K562 (cell line): ENCODE results near the gene C1RL. TPM values are rescaled to one million over a fixed set of nuclear protein-coding genes. Genes with fewer than 3 reads are reported as not detected.

ENCODE experiments used
- ATAC-seq: fragments of 200-7000 bp; cut with Tn5 transposase; 3 replicates; pipeline ENCODE4 v1.9.1; 2020; ENCODE audit warnings: moderate library complexity
- BruUV-seq: library from RNA; stranded (reverse); fragments of 400-500 nt; replicated peaks from 2 replicates; lab custom pipeline; 2021; lab: Mats Ljungman, UMichigan
- CTCF ChIA-PET: fragments of 300-600 bp; formaldehyde crosslinking; extraction: SDS; loops from one replicate; lab custom pipeline; 2021; ENCODE audit warnings: low intra/inter-chr PET ratio; lab: Yijun Ruan, JAX
- POLR2A ChIA-PET: fragments of 300-600, 350-650 bp; sonication (Branson Sonifier 250); formaldehyde crosslinking; extraction: SDS; loops from one replicate; lab custom pipeline; 2021; ENCODE audit warnings: antibody characterized with exemption, inconsistent platforms; lab: Yijun Ruan, JAX
- DNase-seq, 4 experiments: peaks; one replicate each; pipeline versions ENCODE4 v3.0.0 to v3.0.0-alpha.2; 2011 to 2018; ENCODE audit warnings: low spot score in 3 of 4, mixed read lengths in 3 of 4; ENCODE audit errors: extremely low read depth in 1 of 4
- FAIRE-seq: peaks from 2 replicates; lab custom pipeline; 2011; peaks lifted over from hg19 to GRCh38; lab: Jason Lieb, UNC
- H2AFZ ChIP-seq: 2 replicates; pipeline ENCODE4 v1.6.0; 2011; ENCODE audit warnings: low read depth, low read length, control low read depth, inconsistent platforms
- H3K27ac ChIP-seq: fragments of 200-600 bp; 3 replicates; pipeline ENCODE4 v1.8.0; 2011; ENCODE audit warnings: low read depth, mild to moderate bottlenecking, control low read depth, inconsistent platforms, low read length, moderate library complexity, mixed read lengths; ENCODE audit errors: extremely low read depth
- H3K27me3 ChIP-seq, 2 experiments: fragments of 300-600 bp in 1 of 2; 2 replicates in 1 of 2; 3 replicates in 1 of 2; pipeline versions ENCODE4 v1.6.0 to v1.8.0; 2011; ENCODE audit warnings: inconsistent platforms in 2 of 2, low read length in 2 of 2, mild to moderate bottlenecking in 1 of 2, mixed read lengths in 1 of 2, moderate library complexity in 1 of 2; ENCODE audit not compliant: control insufficient read depth in 2 of 2, insufficient read depth in 2 of 2
- H3K36me3 ChIP-seq: fragments of 300-600 bp; 3 replicates; pipeline ENCODE4 v1.8.0; 2011; ENCODE audit warnings: mild to moderate bottlenecking, low read length, inconsistent platforms; ENCODE audit not compliant: control insufficient read depth, insufficient read depth
- H3K4me1 ChIP-seq, 2 experiments: fragments of 200-600 bp in 1 of 2; replicated peaks in 1 of 2; 2 replicates in 1 of 2; 3 replicates in 1 of 2; pipeline versions ENCODE4 v1.5.1 to v1.8.0; 2011; ENCODE audit warnings: inconsistent platforms in 2 of 2, low read length in 2 of 2, mild to moderate bottlenecking in 1 of 2, mixed read lengths in 1 of 2, moderate library complexity in 1 of 2; ENCODE audit not compliant: control insufficient read depth in 2 of 2, insufficient read depth in 2 of 2
- H3K4me2 ChIP-seq: 2 replicates; pipeline ENCODE4 v1.6.1; 2011; ENCODE audit warnings: low read length, control low read depth, inconsistent platforms, mixed read lengths; ENCODE audit not compliant: insufficient read depth
- H3K4me3 ChIP-seq: fragments of 200-600 bp; sonication (generic), shearing (Covaris generic); 2 replicates; pipeline ENCODE4 v1.5.1; 2016; ENCODE audit warnings: control low read depth, inconsistent platforms
- H3K79me2 ChIP-seq: fragments of 200-600 bp; 3 replicates; pipeline ENCODE4 v1.8.0; 2011; ENCODE audit warnings: low read length, inconsistent platforms; ENCODE audit not compliant: control insufficient read depth, insufficient read depth
- H3K9ac ChIP-seq, 2 experiments: 2 replicates each; pipeline versions ENCODE4 v1.6.0 to v1.6.1; 2011; ENCODE audit warnings: low read depth in 2 of 2, low read length in 2 of 2, control low read depth in 1 of 2, inconsistent platforms in 1 of 2, mild to moderate bottlenecking in 1 of 2, mixed read lengths in 1 of 2; ENCODE audit not compliant: insufficient read depth in 1 of 2
- H3K9me1 ChIP-seq: one replicate; pipeline ENCODE4 v1.6.0; 2011; ENCODE audit warnings: inconsistent platforms, mild to moderate bottlenecking, low read length, moderate library complexity; ENCODE audit not compliant: control insufficient read depth, insufficient read depth
- H3K9me3 ChIP-seq: replicated peaks from 2 replicates; pipeline ENCODE4 v1.5.1; 2011; ENCODE audit warnings: low read depth, low read length, inconsistent platforms; ENCODE audit not compliant: control insufficient read depth, insufficient read depth
- H4K20me1 ChIP-seq: replicated peaks from 2 replicates; pipeline ENCODE4 v1.6.1; 2011; ENCODE audit warnings: low read length, inconsistent platforms, mixed read lengths; ENCODE audit not compliant: control insufficient read depth, insufficient read depth
- BHLHE40 ChIP-seq: IDR thresholded peaks from 2 replicates; pipeline ENCODE4 v1.6.1; 2011; ENCODE audit warnings: low read length, improper control_type of control experiment
- BMI1 ChIP-seq: fragments of 150-350 bp; IDR thresholded peaks from 2 replicates; pipeline ENCODE4 v1.6.1; 2014; ENCODE audit warnings: low read length
- CBFA2T3 ChIP-seq: fragments of 450-650 bp; IDR thresholded peaks from 2 replicates; pipeline ENCODE4 v1.6.1; 2017
- CHD1 ChIP-seq: fragments of 200-600 bp; sonication (generic); IDR thresholded peaks from one replicate; pipeline ENCODE4 v1.6.1; 2012; ENCODE audit warnings: mild to moderate bottlenecking, moderate library complexity, low read length, inconsistent platforms
- DMBX1 ChIP-seq: fragments of 250-450 bp; sonication (Bioruptor Pico); IDR thresholded peaks from 2 replicates; pipeline ENCODE4 v1.8.0; 2022; ENCODE audit warnings: inconsistent platforms, mild to moderate bottlenecking, moderate library complexity, borderline replicate concordance
- HDAC6 ChIP-seq: IDR thresholded peaks from 2 replicates; pipeline ENCODE4 v1.6.1; 2012; ENCODE audit warnings: low read depth, mild to moderate bottlenecking, control low read depth, inconsistent platforms, low read length, moderate library complexity
- HIVEP1 ChIP-seq: fragments of 250-450 bp; sonication (Bioruptor Pico); IDR thresholded peaks from 2 replicates; pipeline ENCODE4 v1.4.0; 2020; ENCODE audit warnings: mild to moderate bottlenecking
- KLF16 ChIP-seq: IDR thresholded peaks from 2 replicates; pipeline ENCODE4 v1.6.1; 2016; ENCODE audit warnings: antibody characterized with exemption
- LCOR ChIP-seq: sonication (generic); formaldehyde crosslinking; IDR thresholded peaks from 2 replicates; pipeline ENCODE4 v1.8.0; 2022; ENCODE audit warnings: mild to moderate bottlenecking, missing genetic modification reagents
- MTA3 ChIP-seq: fragments of 450-650 bp; formaldehyde crosslinking; IDR thresholded peaks from 2 replicates; pipeline ENCODE4 v1.6.1; 2017; ENCODE audit warnings: mild to moderate bottlenecking, borderline replicate concordance
- NFYB ChIP-seq: IDR thresholded peaks from 2 replicates; pipeline ENCODE4 v1.6.1; 2011; ENCODE audit warnings: mild to moderate bottlenecking, moderate library complexity; ENCODE audit not compliant: insufficient read length; ENCODE audit errors: extremely low read depth
- NR4A1 ChIP-seq, 2 experiments: fragments of 250-450 bp in 1 of 2; fragments of 450-650 bp in 1 of 2; sonication (Bioruptor Pico) in 1 of 2; IDR thresholded peaks; 2 replicates each; pipeline versions ENCODE4 v1.4.0 to v1.6.1; 2016 to 2020; ENCODE audit warnings: mild to moderate bottlenecking in 2 of 2, missing compliant biosample characterization in 1 of 2, missing genetic modification characterization in 1 of 2, moderate library complexity in 1 of 2
- RBM17 ChIP-seq: fragments of 200-400 bp; formaldehyde crosslinking; IDR thresholded peaks from 2 replicates; pipeline ENCODE4 v1.6.1; 2017; ENCODE audit warnings: low read depth, mild to moderate bottlenecking, low read length, borderline replicate concordance
- RNF2 ChIP-seq: sonication (generic); IDR thresholded peaks from 2 replicates; pipeline ENCODE4 v1.6.1; 2016
- TOE1 ChIP-seq, 2 experiments: fragments of 450-650 bp in 1 of 2; sonication (generic) in 1 of 2; formaldehyde crosslinking in 1 of 2; IDR thresholded peaks; 2 replicates each; pipeline versions ENCODE4 v1.7.1 to v1.8.0; 2016 to 2022; ENCODE audit warnings: borderline replicate concordance in 2 of 2, mild to moderate bottlenecking in 2 of 2, antibody characterized with exemption in 1 of 2, inconsistent platforms in 1 of 2, low read depth in 1 of 2, missing genetic modification reagents in 1 of 2, moderate library complexity in 1 of 2
- TSC22D4 ChIP-seq: fragments of 450-650 bp; IDR thresholded peaks from 2 replicates; pipeline ENCODE4 v1.6.1; 2016; ENCODE audit warnings: missing genetic modification characterization, missing biosample characterization, control low read depth
- ZBTB1 ChIP-seq: sonication (generic); formaldehyde crosslinking; IDR thresholded peaks from 2 replicates; pipeline ENCODE4 v1.8.1; 2023; ENCODE audit warnings: missing genetic modification reagents, low read depth, mild to moderate bottlenecking, borderline replicate concordance
- ZFP30 ChIP-seq: fragments of 250-450 bp; sonication (Bioruptor Pico); IDR thresholded peaks from 2 replicates; pipeline ENCODE4 v1.8.0; 2022; ENCODE audit warnings: moderate library complexity, mild to moderate bottlenecking, inconsistent platforms, borderline replicate concordance
- WGBS: fragments of 100-300 bp; shearing (Covaris generic); methylation state at CpG from one replicate; pipeline ENCODE4 v1.1.6; 2016; ENCODE audit warnings: low coverage, mixed read lengths; ENCODE audit not compliant: insufficient coverage; ENCODE audit errors: missing lambda C conversion rate; 5-methylcytosine and 5-hydroxymethylcytosine counted together
- in situ Hi-C: fragments of 300-500 bp; cut with MboI; formaldehyde crosslinking; loops from 4 replicates; pipeline ENCODE4 v1.15.0; 2018; ENCODE audit warnings: inconsistent platforms, mixed read lengths
- intact Hi-C: fragments of 100-400 bp; cut with micrococcal nuclease; formaldehyde crosslinking; loops from 2 replicates; pipeline ENCODE4 v1.14.2; 2022
- polyA plus RNA-seq, 8 experiments: library from polyadenylated mRNA; depleted of rRNA in 4 of 8; stranded (reverse) in 5 of 8; unstranded in 3 of 8; fragments of >200 nt; fragmentation: Nextera tagmentation in 2 of 8; fragmentation: Illumina TruSeq in 1 of 8; extraction: Ambion mirVana in 2 of 8; extraction: Trizol in 1 of 8; gene quantifications; 2 replicates each; pipeline versions ENCODE4 v1.2.1 to v1.2.3, GENCODE V29; 2011 to 2014; ENCODE audit warnings: inconsistent platforms in 1 of 8, missing spikeins in 1 of 8
- total RNA-seq, 7 experiments: library from RNA; depleted of rRNA in 6 of 7; stranded (reverse); fragments of >200 nt in 6 of 7; fragmentation: Illumina TruSeq in 2 of 7; extraction: Trizol in 2 of 7; gene quantifications; 2 replicates each; pipeline versions ENCODE4 v1.2.1 to v1.2.3, GENCODE V29; 2011 to 2021; ENCODE audit warnings: low replicate concordance in 1 of 7
- TF ChIP-seq, protein P1 (sequence below): sonication (generic); formaldehyde crosslinking; IDR thresholded peaks from 2 replicates; pipeline ENCODE4 v1.8.0; 2022; ENCODE audit warnings: missing genetic modification reagents, mild to moderate bottlenecking, borderline replicate concordance
- TF ChIP-seq, protein P2 (sequence below), 2 experiments: fragments of 250-450 bp in 1 of 2; fragments of 450-650 bp in 1 of 2; sonication (Bioruptor Pico) in 1 of 2; IDR thresholded peaks; 2 replicates each; pipeline versions ENCODE4 v1.6.1 to v1.8.0; 2016 to 2021; ENCODE audit warnings: mild to moderate bottlenecking in 2 of 2, moderate library complexity in 2 of 2, missing compliant biosample characterization in 1 of 2, missing genetic modification characterization in 1 of 2

C1RL gene
- total and polyA plus RNA-seq, 9 of the 15 experiments (the other 6 are each of a cell fraction or from before 2014, with no cell fraction given): 1.4 to 10.7 (median 8.0) TPM

DNA sequence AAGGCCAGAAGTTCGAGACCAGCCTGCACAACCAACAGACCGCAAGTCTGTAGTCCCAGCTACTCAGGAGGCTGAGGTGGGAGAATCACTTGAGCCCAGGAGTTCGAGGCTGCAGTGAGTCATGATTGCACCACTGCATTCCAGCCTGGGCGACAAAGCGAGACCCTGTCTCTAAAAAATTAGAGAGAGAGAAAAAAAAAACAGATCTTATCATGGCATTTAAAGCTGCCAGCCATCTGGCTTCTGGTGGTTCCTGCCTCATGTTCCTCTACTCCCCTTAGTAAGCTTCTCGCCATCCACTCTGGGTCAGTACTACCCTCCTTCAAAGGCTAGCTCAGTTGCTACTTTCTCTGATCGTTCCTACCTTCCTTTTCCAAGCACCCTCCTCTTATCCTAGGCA lies 37.2 kb upstream of the C1RL start:
- POLR2A ChIA-PET: interaction anchor here (0.9 to 1.3 kb wide), 2 partner anchors 13 to 16 kb away, joined by 3 read pairs; no protein-coding TSS in a partner anchor
- intact Hi-C loops: no loop called here
- no peak overlapping the region for H3K4me3 ChIP-seq

DNA sequence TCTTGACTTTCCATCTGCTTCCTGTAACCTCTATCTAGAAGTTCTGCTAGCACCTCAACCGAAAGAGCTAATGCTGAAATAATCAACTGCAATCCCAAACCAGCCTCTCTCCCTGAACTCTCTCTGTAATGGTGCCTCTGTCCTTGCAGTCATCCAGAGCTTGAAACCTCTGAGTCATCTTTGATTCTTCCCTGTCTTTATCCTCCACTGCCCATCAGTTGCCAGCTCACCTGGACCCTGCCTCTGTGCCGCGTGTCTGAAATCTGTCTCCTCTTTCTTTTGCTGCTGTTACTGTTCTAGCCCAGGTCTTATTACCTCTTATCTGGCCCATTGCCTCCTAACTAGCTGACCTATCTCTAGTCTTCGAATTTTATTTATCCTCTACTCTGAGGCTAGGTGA lies 36.7 kb upstream of the C1RL start:
- Histone ChIP-seq H4K20me1 (no peaks in the 10 kb centered on the region), H3K9me1 (no peaks in the 10 kb centered on the region), H3K4me2 (no peak overlapping the region), H2AFZ (no peak overlapping the region), H3K9ac (no peak overlapping the region), H3K27ac (no peak overlapping the region), H3K9me3 (no peaks in the 10 kb centered on the region), H3K36me3 (peaks cover 27% of the 10 kb centered on the region; the same call in 2 of the 3 replicates), H3K79me2 (no peaks in the 10 kb centered on the region), H3K27me3 (no peaks in the 10 kb centered on the region), H3K4me3 (no peak overlapping the region), H3K4me1 (peaks cover 7 to 10% of the 10 kb centered on the region in 2 experiments; a peak in 3 of 5 replicates)
- ChIA-PET CTCF (no interaction called here), POLR2A (interaction anchor here (0.6 to 1.3 kb wide), 7 partner anchors 10 to 58 kb away, joined by 3 to 4 read pairs (median 3); partner anchors contain the start of gene RBP5)
- DNase-seq (no peak), ATAC-seq (no peak), FAIRE-seq (no peak)
- WGBS: 67% methylated on average over 2 of the region's 4 CpGs
- no TSS peak for BruUV-seq
- intact Hi-C loops: no loop called here
- in situ Hi-C loops: no loop called here
- TF ChIP-seq HIVEP1 (CRISPR knock-in tag): no peak
- no peak for TF ChIP-seq TOE1 (IDR thresholded peaks at IDR 0.05; ENCODE audit: borderline replicate concordance)
- no peak for TF ChIP-seq TOE1 (CRISPR knock-in tag; IDR thresholded peaks at IDR 0.05; ENCODE audit: borderline replicate concordance, low read depth)
- TF ChIP-seq TSC22D4: no peak
- no peak for TF ChIP-seq BMI1
- TF ChIP-seq KLF16: no peak
- no peak for TF ChIP-seq LCOR
- no peak for TF ChIP-seq ZFP30 (CRISPR knock-in tag)
- no peak for TF ChIP-seq NFYB
- TF ChIP-seq, protein P1, sequence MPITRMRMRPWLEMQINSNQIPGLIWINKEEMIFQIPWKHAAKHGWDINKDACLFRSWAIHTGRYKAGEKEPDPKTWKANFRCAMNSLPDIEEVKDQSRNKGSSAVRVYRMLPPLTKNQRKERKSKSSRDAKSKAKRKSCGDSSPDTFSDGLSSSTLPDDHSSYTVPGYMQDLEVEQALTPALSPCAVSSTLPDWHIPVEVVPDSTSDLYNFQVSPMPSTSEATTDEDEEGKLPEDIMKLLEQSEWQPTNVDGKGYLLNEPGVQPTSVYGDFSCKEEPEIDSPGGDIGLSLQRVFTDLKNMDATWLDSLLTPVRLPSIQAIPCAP: no peak
- TF ChIP-seq RNF2: no peak
- no peak for TF ChIP-seq HDAC6
- TF ChIP-seq MTA3: no peak
- TF ChIP-seq CBFA2T3: no peak

More for the DNA sequence above, 37.2 kb upstream of the C1RL start:
- ATAC-seq (no peak), FAIRE-seq (no peak), DNase-seq (no peak)
- in situ Hi-C loops: no loop called here
- no TSS peak for BruUV-seq
- Histone ChIP-seq H3K4me2 (no peak overlapping the region), H2AFZ (no peak overlapping the region), H3K79me2 (no peaks in the 10 kb centered on the region), H3K4me1 (peaks cover 7 to 10% of the 10 kb centered on the region in 2 experiments; a peak in 3 of 5 replicates), H3K27me3 (no peaks in the 10 kb centered on the region), H3K9me3 (no peaks in the 10 kb centered on the region), H3K27ac (no peak overlapping the region), H4K20me1 (no peaks in the 10 kb centered on the region), H3K9me1 (no peaks in the 10 kb centered on the region), H3K9ac (no peak overlapping the region), H3K36me3 (peaks cover 32% of the 10 kb centered on the region; the same call in 2 of the 3 replicates)
- TF ChIP-seq NR4A1 (CRISPR knock-in tag; IDR thresholded peaks at IDR 0.05) (no peak), NR4A1 (tag; IDR thresholded peaks at IDR 0.05) (no peak), BHLHE40 (no peak), CHD1 (no peak), ZBTB1 (CRISPR knock-in tag) (no peak), DMBX1 (CRISPR knock-in tag) (no peak), RBM17 (no peak)
- TF ChIP-seq, protein P2, sequence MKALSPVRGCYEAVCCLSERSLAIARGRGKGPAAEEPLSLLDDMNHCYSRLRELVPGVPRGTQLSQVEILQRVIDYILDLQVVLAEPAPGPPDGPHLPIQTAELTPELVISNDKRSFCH (CRISPR knock-in tag; IDR thresholded peaks at IDR 0.05): no peak
- TF ChIP-seq, protein P2 (tag; IDR thresholded peaks at IDR 0.05): no peak
- WGBS: 68% methylated on average over 2 of the region's 7 CpGs
- CTCF ChIA-PET: no interaction called here
